HEK293T (cell line): ENCODE measurements around the gene ANAPC1.
"Not testable (repeated sequence)": the region's sequence is repeated elsewhere in the genome, so short reads cannot be mapped to it uniquely, and the experiment has no call there.

Source experiments
- CTCF ChIA-PET: fragments of 350-600 bp; formaldehyde crosslinking; extraction: SDS; loops from one replicate; lab custom pipeline; 2021; ENCODE audit warnings: antibody characterized with exemption, inconsistent platforms; lab: Yijun Ruan, JAX
- POLR2A ChIA-PET: fragments of 350-600 bp; formaldehyde crosslinking; extraction: SDS; loops from one replicate; lab custom pipeline; 2020; ENCODE audit warnings: antibody characterized with exemption, inconsistent platforms; lab: Yijun Ruan, JAX
- DNase-seq: peaks from one replicate; pipeline ENCODE4 v3.0.0; 2012; ENCODE audit warnings: mixed read lengths; ENCODE audit errors: extremely low spot score
- ARNT ChIP-seq: fragments of 450-650 bp; IDR thresholded peaks from 2 replicates; pipeline ENCODE4 v1.6.1; 2017; ENCODE audit warnings: mild to moderate bottlenecking
- BHLHE40 ChIP-seq: fragments of 450-650 bp; IDR thresholded peaks from 2 replicates; pipeline ENCODE4 v1.6.1; 2016; ENCODE audit warnings: mild to moderate bottlenecking, moderate library complexity, borderline replicate concordance
- CTBP1 ChIP-seq: fragments of 450-650 bp; IDR thresholded peaks from 2 replicates; pipeline ENCODE4 v1.6.1; 2016; ENCODE audit warnings: borderline replicate concordance
- ELF4 ChIP-seq: fragments of 450-650 bp; IDR thresholded peaks from 2 replicates; pipeline ENCODE4 v1.6.1; 2017; ENCODE audit warnings: antibody characterized with exemption
- FOXA1 ChIP-seq: fragments of 450-650 bp; IDR thresholded peaks from 2 replicates; pipeline ENCODE4 v1.6.1; 2016; ENCODE audit warnings: mild to moderate bottlenecking
- FOXK2 ChIP-seq: fragments of 450-650 bp; IDR thresholded peaks from 2 replicates; pipeline ENCODE4 v1.6.1; 2016; ENCODE audit warnings: mild to moderate bottlenecking
- FOXM1 ChIP-seq: fragments of 450-650 bp; IDR thresholded peaks from 2 replicates; pipeline ENCODE4 v1.6.1; 2017; ENCODE audit warnings: mild to moderate bottlenecking, borderline replicate concordance
- HDGF ChIP-seq: fragments of 450-650 bp; IDR thresholded peaks from 2 replicates; pipeline ENCODE4 v1.6.1; 2017; ENCODE audit warnings: antibody characterized with exemption, borderline replicate concordance
- L3MBTL2 ChIP-seq: fragments of 450-650 bp; conservative IDR thresholded peaks from 2 replicates; pipeline ENCODE4 v1.6.1; 2016; ENCODE audit warnings: mild to moderate bottlenecking
- LEF1 ChIP-seq: fragments of 450-650 bp; IDR thresholded peaks from 2 replicates; pipeline ENCODE4 v1.6.1; 2017; ENCODE audit warnings: mild to moderate bottlenecking, borderline replicate concordance
- NFRKB ChIP-seq: fragments of 450-650 bp; IDR thresholded peaks from 2 replicates; pipeline ENCODE4 v1.6.1; 2016; ENCODE audit warnings: mild to moderate bottlenecking, moderate library complexity
- PKNOX1 ChIP-seq: fragments of 450-650 bp; IDR thresholded peaks from 2 replicates; pipeline ENCODE4 v1.6.1; 2016
- SP1 ChIP-seq: fragments of 450-650 bp; IDR thresholded peaks from 2 replicates; pipeline ENCODE4 v1.6.1; 2017
- SUZ12 ChIP-seq: fragments of 450-650 bp; IDR thresholded peaks from 2 replicates; pipeline ENCODE4 v1.6.1; 2016; ENCODE audit warnings: mild to moderate bottlenecking
- TARDBP ChIP-seq: fragments of 450-650 bp; IDR thresholded peaks from 2 replicates; pipeline ENCODE4 v1.6.1; 2016
- ZNF384 ChIP-seq: fragments of 450-650 bp; IDR thresholded peaks from 2 replicates; pipeline ENCODE4 v1.6.1; 2016

ANAPC1 gene

GRCh38 chr2:111905990-111906735 is 22.2 kb upstream of the ANAPC1 start:
- DNase-seq: no peak

GRCh38 chr2:111905475-111905869 is 21.5 kb upstream of the ANAPC1 start:
- DNase-seq, POLR2A ChIA-PET: not testable (repeated sequence)
- CTCF ChIA-PET: interaction anchor here (0.5 to 1.4 kb wide), 3 partner anchors 14 to 60 kb away, joined by 3 to 4 read pairs (median 3); no protein-coding TSS in a partner anchor

More at GRCh38 chr2:111905990-111906735, 22.2 kb upstream of the ANAPC1 start:
- ChIA-PET CTCF (interaction anchor here (0.5 to 1.4 kb wide), 4 partner anchors 13 to 1065 kb away, joined by 3 to 4 read pairs (median 3); no protein-coding TSS in a partner anchor), POLR2A (no interaction called here)
- no peak for TF ChIP-seq CTBP1
- no peak for TF ChIP-seq ZNF384
- TF ChIP-seq HDGF: no peak
- TF ChIP-seq FOXA1: no peak
- no peak for TF ChIP-seq BHLHE40
- TF ChIP-seq ARNT: no peak
- TF ChIP-seq TARDBP: no peak
- no peak for TF ChIP-seq PKNOX1
- TF ChIP-seq ELF4: no peak
- no peak for TF ChIP-seq LEF1
- no peak for TF ChIP-seq SP1

- DNase-seq: no peak
- ChIA-PET POLR2A (no interaction called here), CTCF (no interaction called here)
- TF ChIP-seq TARDBP (no peak), HDGF (no peak), CTBP1 (no peak)
Measured at GRCh38 chr2:111904726-111905474, 20.9 kb upstream of the ANAPC1 start.

- ChIA-PET POLR2A (no interaction called here), CTCF (interaction anchor here (0.7 to 1.3 kb wide), 2 partner anchors 24 to 146 kb away, joined by 5 read pairs; no protein-coding TSS in a partner anchor)
- no peak for DNase-seq
- no peak for TF ChIP-seq BHLHE40
- no peak for TF ChIP-seq PKNOX1
- no peak for TF ChIP-seq FOXK2
- no peak for TF ChIP-seq HDGF
- no peak for TF ChIP-seq ELF4
- no peak for TF ChIP-seq NFRKB
- no peak for TF ChIP-seq CTBP1
Measured at GRCh38 chr2:111903930-111904439, 20.0 kb upstream of the ANAPC1 start.

GRCh38 chr2:111903516-111903915 is 19.5 kb upstream of the ANAPC1 start:
- TF ChIP-seq PKNOX1: no peak
- TF ChIP-seq LEF1: no peak
- TF ChIP-seq L3MBTL2: no peak
- TF ChIP-seq ELF4: no peak
- TF ChIP-seq ARNT: no peak
- no peak for TF ChIP-seq FOXA1
- no peak for TF ChIP-seq SP1
- TF ChIP-seq SUZ12: no peak
- no peak for TF ChIP-seq CTBP1
- no peak for TF ChIP-seq ZNF384
- TF ChIP-seq FOXK2: no peak
- TF ChIP-seq NFRKB: no peak
- no peak for TF ChIP-seq HDGF
- no peak for TF ChIP-seq FOXM1
- no peak for TF ChIP-seq BHLHE40
- TF ChIP-seq TARDBP: no peak
- ChIA-PET CTCF (interaction anchor here (0.7 to 1.3 kb wide), 2 partner anchors 24 to 146 kb away, joined by 5 read pairs; no protein-coding TSS in a partner anchor), POLR2A (no interaction called here)
- no peak for DNase-seq

- no peak for TF ChIP-seq HDGF
- no peak for TF ChIP-seq SUZ12
- no peak for TF ChIP-seq FOXA1
- no peak for TF ChIP-seq BHLHE40
- no peak for TF ChIP-seq ZNF384
- no peak for TF ChIP-seq PKNOX1
- TF ChIP-seq FOXK2: no peak
- TF ChIP-seq CTBP1: no peak
- no peak for TF ChIP-seq SP1
- TF ChIP-seq NFRKB: no peak
- TF ChIP-seq ELF4: no peak
- TF ChIP-seq ARNT: no peak
- TF ChIP-seq LEF1: no peak
- no peak for TF ChIP-seq L3MBTL2
- TF ChIP-seq FOXM1: no peak
- no peak for TF ChIP-seq TARDBP
- CTCF ChIA-PET: no interaction called here
- POLR2A ChIA-PET: interaction anchor here (1.2 kb wide), 1 partner anchor 17 kb away, joined by 3 read pairs; the partner anchor contains the start of gene ANAPC1
- DNase-seq: no peak
Measured at GRCh38 chr2:111900859-111901258, 16.9 kb upstream of the ANAPC1 start.
